Measurements from ENCODE around the gene ZNF554. TPM values are rescaled to one million over a fixed set of nuclear protein-coding genes. Genes with fewer than 3 reads are reported as not detected.

The ZNF554 gene
- total RNA-seq, 2 experiments from 2014 or later: 3.5 to 3.6 TPM

DNA sequence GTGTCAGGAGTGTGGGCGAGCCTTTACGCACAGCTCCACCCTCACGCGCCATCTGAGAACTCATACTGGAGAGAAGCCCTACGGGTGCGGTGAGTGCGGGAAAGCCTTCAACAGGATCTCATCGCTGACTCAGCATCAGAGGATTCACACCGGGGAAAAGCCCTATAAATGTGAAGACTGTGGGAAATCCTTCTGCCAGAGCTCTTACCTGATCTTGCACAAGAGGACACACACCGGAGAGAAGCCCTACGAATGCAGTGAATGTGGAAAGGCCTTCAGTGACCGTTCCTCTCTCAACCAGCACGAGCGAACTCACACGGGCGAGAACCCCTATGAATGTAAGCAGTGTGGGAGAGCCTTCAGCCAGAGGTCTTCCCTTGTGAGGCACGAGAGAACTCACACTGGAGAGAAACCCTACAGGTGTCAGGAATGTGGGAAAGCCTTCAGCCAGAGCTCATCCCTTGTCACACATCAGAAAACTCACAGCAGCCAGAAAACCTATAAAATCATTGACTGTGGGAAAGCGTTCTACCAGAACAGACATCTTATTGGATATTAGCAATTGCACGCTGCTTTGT is 14.7 kb downstream of the ZNF554 start:
- intact Hi-C loops (cut with DNase I, micrococcal nuclease): no loop called here

DNA sequence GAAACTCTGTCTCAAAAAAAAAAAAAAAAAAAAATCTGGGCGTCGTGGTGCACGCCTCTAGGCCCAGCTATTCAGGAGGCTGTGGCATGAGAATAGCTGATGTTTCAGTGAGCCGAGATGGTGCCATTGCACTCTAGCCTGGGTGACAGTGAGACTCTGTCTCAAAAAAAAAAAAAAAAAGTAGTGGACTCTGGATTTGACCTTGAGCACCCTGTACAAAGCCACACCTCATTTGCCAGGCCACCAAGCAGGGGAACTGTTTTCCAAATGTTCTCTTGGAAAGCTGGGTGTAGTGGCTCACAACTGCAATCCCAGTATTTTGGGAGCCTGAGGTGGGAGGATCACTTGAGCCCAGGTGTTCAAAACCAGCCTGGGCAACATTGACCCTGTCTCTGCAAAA is 17.8 kb downstream of the ZNF554 start:
- Histone ChIP-seq H3K4me3 (ENCODE audit: low read length) (no peak overlapping the region), H3K36me3 (ENCODE audit: insufficient read depth, low read length) (peaks cover 20% of the 10 kb centered on the region), H3K27ac (ENCODE audit: low read depth in 1 of 2, low read length in 2 of 2) (no peak overlapping the region), H3K4me1 (ENCODE audit: insufficient read depth, low read length) (peaks cover 13% of the 10 kb centered on the region), H3K9me3 (ENCODE audit: control insufficient read depth in 1 of 2, insufficient read depth in 1 of 2, low read length in 2 of 2) (peaks cover 48 to 72% of the 10 kb centered on the region in 2 experiments), H3K27me3 (ENCODE audit: control insufficient read depth in 1 of 2, insufficient read depth in 2 of 2, low read length in 2 of 2) (no peaks in the 10 kb centered on the region)
- peaks cover 12% of the 10 kb centered on the region for H3K4me1 Mint-ChIP-seq (ENCODE audit: low read depth)
- peaks cover 7% of the 10 kb centered on the region for H3K9me3 Mint-ChIP-seq
- intact Hi-C loops (cut with DNase I, micrococcal nuclease): no loop called here
- peaks cover 63% of the 10 kb centered on the region for H3K36me3 Mint-ChIP-seq (ENCODE audit: low read depth)
- DNase-seq (no peak), ATAC-seq (ENCODE audit: poor library complexity) (no peak)
- H3K4me3 Mint-ChIP-seq: no peak overlapping the region
- no peaks in the 10 kb centered on the region for H3K27me3 Mint-ChIP-seq
- H3K27ac Mint-ChIP-seq: no peak overlapping the region
- ChIA-PET POLR2A (no interaction called here), CTCF (interaction anchor here (1.0 to 1.6 kb wide), 2 partner anchors 18 to 25 kb away, joined by 3 read pairs; partner anchors contain the start of gene ZNF554)
- TF ChIP-seq, protein P1, sequence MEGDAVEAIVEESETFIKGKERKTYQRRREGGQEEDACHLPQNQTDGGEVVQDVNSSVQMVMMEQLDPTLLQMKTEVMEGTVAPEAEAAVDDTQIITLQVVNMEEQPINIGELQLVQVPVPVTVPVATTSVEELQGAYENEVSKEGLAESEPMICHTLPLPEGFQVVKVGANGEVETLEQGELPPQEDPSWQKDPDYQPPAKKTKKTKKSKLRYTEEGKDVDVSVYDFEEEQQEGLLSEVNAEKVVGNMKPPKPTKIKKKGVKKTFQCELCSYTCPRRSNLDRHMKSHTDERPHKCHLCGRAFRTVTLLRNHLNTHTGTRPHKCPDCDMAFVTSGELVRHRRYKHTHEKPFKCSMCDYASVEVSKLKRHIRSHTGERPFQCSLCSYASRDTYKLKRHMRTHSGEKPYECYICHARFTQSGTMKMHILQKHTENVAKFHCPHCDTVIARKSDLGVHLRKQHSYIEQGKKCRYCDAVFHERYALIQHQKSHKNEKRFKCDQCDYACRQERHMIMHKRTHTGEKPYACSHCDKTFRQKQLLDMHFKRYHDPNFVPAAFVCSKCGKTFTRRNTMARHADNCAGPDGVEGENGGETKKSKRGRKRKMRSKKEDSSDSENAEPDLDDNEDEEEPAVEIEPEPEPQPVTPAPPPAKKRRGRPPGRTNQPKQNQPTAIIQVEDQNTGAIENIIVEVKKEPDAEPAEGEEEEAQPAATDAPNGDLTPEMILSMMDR (IDR thresholded peaks at IDR 0.05): no peak

More for the DNA sequence above, 14.7 kb downstream of the ZNF554 start:
- Histone ChIP-seq H3K27me3 (ENCODE audit: control insufficient read depth in 1 of 2, insufficient read depth in 2 of 2, low read length in 2 of 2) (no peaks in the 10 kb centered on the region), H3K4me3 (ENCODE audit: low read length) (no peak overlapping the region), H3K4me1 (ENCODE audit: insufficient read depth, low read length) (no peaks in the 10 kb centered on the region), H3K27ac (ENCODE audit: low read depth in 1 of 2, low read length in 2 of 2) (no peak overlapping the region), H3K9me3 (ENCODE audit: control insufficient read depth in 1 of 2, insufficient read depth in 1 of 2, low read length in 2 of 2) (peaks cover 58 to 84% of the 10 kb centered on the region in 2 experiments), H3K36me3 (ENCODE audit: insufficient read depth, low read length) (peaks cover 23% of the 10 kb centered on the region)
- DNase-seq (no peak), ATAC-seq (ENCODE audit: poor library complexity) (no peak)
- Mint-ChIP-seq H3K4me3 (no peak overlapping the region), H3K27ac (no peak overlapping the region), H3K27me3 (no peaks in the 10 kb centered on the region), H3K4me1 (ENCODE audit: low read depth) (no peaks in the 10 kb centered on the region), H3K9me3 (peaks cover 8% of the 10 kb centered on the region), H3K36me3 (ENCODE audit: low read depth) (peaks cover 79% of the 10 kb centered on the region)
- ChIA-PET CTCF (interaction anchor here (0.6 kb wide), 1 partner anchor 133 kb away, joined by 3 read pairs; no protein-coding TSS in a partner anchor), POLR2A (no interaction called here)
- TF ChIP-seq, protein P1 (IDR thresholded peaks at IDR 0.05): no peak

DNA sequence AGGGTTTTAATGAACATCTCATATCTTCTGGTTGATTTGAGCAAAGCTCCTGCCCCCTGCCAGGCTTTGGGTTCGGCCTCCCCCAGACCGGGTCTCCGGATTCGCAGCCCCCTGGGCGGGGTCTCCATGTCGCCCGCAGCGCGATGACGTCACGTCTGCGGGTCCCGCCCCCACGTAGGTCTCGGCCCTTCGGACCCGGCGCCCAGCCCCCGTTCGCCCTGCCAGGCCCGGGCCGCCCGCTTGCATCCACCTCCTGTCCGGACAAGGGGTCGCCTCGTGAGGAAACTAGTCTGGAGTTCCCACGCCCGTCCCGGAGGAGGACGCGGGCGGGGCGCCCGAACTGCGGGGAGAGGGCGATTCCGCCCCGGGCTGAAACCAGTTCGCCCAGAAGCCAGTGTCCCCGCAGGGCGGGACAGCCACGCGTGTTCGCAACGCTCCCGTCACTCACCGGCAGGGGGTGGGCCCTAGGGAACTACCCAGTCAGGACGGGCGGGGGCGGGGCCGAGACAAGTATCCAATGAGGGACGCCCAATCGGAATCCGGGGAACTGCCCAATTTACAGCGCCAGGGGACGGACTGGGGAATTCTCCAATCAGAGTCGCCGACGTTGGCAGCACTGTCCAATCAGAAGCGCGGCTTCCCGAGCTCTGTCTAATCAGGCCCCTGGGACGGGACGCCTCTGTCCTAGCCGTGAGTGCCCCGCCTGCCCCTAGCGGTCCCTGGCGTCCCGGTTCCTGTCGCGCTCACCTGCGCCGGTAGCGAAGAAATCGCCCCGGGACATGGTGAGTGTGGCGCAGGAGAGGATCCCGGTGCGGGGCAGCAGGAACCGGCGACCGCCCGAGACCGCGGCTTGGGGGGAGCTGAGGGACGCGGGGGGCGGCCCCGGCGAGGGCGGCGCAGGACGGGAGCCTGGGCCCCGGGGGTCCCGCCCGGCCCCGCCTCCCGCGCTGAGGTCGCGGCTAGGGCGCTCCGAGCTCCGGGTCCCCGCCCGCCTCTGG is 21.4 kb downstream of the ZNF554 start, which contains the start of gene ZNF555:
ZNF555 (plus strand) TSS at position 682 of the 998 bp plus-strand sequence; CDS start at position 780, 98 bp downstream.
- intact Hi-C loops (cut with DNase I, micrococcal nuclease): loop anchor here (1.0 to 5.0 kb wide), 4 partner anchors 15 to 61 kb away; partner anchors contain the start of genes THOP1 (in 1 of the 2) and ZNF57 (in 1 of the 2)
- Mint-ChIP-seq H3K27me3 (no peaks in the 10 kb centered on the region), H3K27ac (peak within 1 kb of the TSS; percentile 91), H3K4me1 (ENCODE audit: low read depth) (peaks cover 25% of the 10 kb centered on the region), H3K4me3 (peak within 1 kb of the TSS; percentile 100), H3K9me3 (peaks cover 7% of the 10 kb centered on the region), H3K36me3 (ENCODE audit: low read depth) (peaks cover 45% of the 10 kb centered on the region)
- Histone ChIP-seq H3K4me3 (ENCODE audit: low read length) (peak within 1 kb of the TSS; percentile 69), H3K27me3 (ENCODE audit: control insufficient read depth in 1 of 2, insufficient read depth in 2 of 2, low read length in 2 of 2) (no peaks in the 10 kb centered on the region), H3K27ac (ENCODE audit: low read depth in 1 of 2, low read length in 2 of 2) (peak within 1 kb of the TSS; percentile 58 to 60), H3K4me1 (ENCODE audit: insufficient read depth, low read length) (peaks cover 21% of the 10 kb centered on the region), H3K36me3 (ENCODE audit: insufficient read depth, low read length) (no peaks in the 10 kb centered on the region), H3K9me3 (ENCODE audit: control insufficient read depth in 1 of 2, insufficient read depth in 1 of 2, low read length in 2 of 2) (peaks cover 14 to 37% of the 10 kb centered on the region in 2 experiments)
- peak; percentile 97 for ATAC-seq (ENCODE audit: poor library complexity)
- TF ChIP-seq, protein P1 (IDR thresholded peaks at IDR 0.05): peak; percentile 74
- POLR2A ChIA-PET: interaction anchor here (0.6 to 2.3 kb wide), 13 partner anchors 10 to 139 kb away, joined by 3 to 12 read pairs (median 4); partner anchors contain the start of genes GNG7, SGTA, THOP1 and ZNF554
- peak; percentile 97 to 100 (median 98) for DNase-seq
- CTCF ChIA-PET: interaction anchor here (0.6 to 2.1 kb wide), 11 partner anchors 9 to 144 kb away, joined by 3 to 11 read pairs (median 4); partner anchors contain the start of genes SGTA and ZNF554
